HepG2 (cell line): ENCODE measurements around the gene TLK1. TPM values are rescaled to one million over a fixed set of nuclear protein-coding genes. Genes with fewer than 3 reads are reported as not detected.

Experiments used
- ATF7-NPFF ChIP-seq: sonication (generic); formaldehyde crosslinking; IDR thresholded peaks from 2 replicates; pipeline ENCODE4 v1.8.1; 2023; ENCODE audit warnings: mild to moderate bottlenecking, low read depth, missing genetic modification reagents, moderate library complexity
- CENPX ChIP-seq: sonication (generic); formaldehyde crosslinking; IDR thresholded peaks from 2 replicates; pipeline ENCODE4 v1.9.0; 2021; ENCODE audit warnings: mild to moderate bottlenecking, missing genetic modification reagents, moderate library complexity
- GABPB1 ChIP-seq: IDR thresholded peaks from 2 replicates; pipeline ENCODE4 v1.6.1; 2016; ENCODE audit warnings: mild to moderate bottlenecking, missing genetic modification reagents, moderate library complexity, missing compliant biosample characterization
- KLF15 ChIP-seq: sonication (generic); formaldehyde crosslinking; IDR thresholded peaks from 2 replicates; pipeline ENCODE4 v1.8.1; 2023; ENCODE audit warnings: borderline replicate concordance, mild to moderate bottlenecking, inconsistent platforms, missing genetic modification reagents, mixed read lengths
- MAF1 ChIP-seq: sonication (generic); formaldehyde crosslinking; IDR thresholded peaks from 2 replicates; pipeline ENCODE4 v1.5.0; 2020; ENCODE audit warnings: missing genetic modification reagents, borderline replicate concordance
- MED13 ChIP-seq: sonication (generic); formaldehyde crosslinking; IDR thresholded peaks from 2 replicates; pipeline ENCODE4 v1.5.0; 2020; ENCODE audit warnings: missing genetic modification reagents
- MEF2D ChIP-seq: sonication (generic); formaldehyde crosslinking; IDR thresholded peaks from 2 replicates; pipeline ENCODE4 v1.5.1; 2020; ENCODE audit warnings: mild to moderate bottlenecking, missing genetic modification reagents
- MEIS2 ChIP-seq: sonication (generic); formaldehyde crosslinking; IDR thresholded peaks from 2 replicates; pipeline ENCODE4 v1.9.0; 2021; ENCODE audit warnings: mild to moderate bottlenecking, missing genetic modification reagents
- NFE2L2 ChIP-seq: fragments of 150-350 bp; IDR thresholded peaks from 2 replicates; pipeline ENCODE4 v1.6.1; 2014; ENCODE audit warnings: low read length
- NFYC ChIP-seq: IDR thresholded peaks from 2 replicates; pipeline ENCODE4 v1.6.1; 2016; ENCODE audit warnings: missing genetic modification reagents, missing compliant biosample characterization
- NR2C2 ChIP-seq: sonication (generic); formaldehyde crosslinking; IDR thresholded peaks from 2 replicates; pipeline ENCODE4 v1.4.0; 2020; ENCODE audit warnings: missing genetic modification reagents, mild to moderate bottlenecking, moderate library complexity, borderline replicate concordance
- PAF1 ChIP-seq: IDR thresholded peaks from 2 replicates; pipeline ENCODE4 v1.6.1; 2016; ENCODE audit warnings: missing genetic modification reagents, missing compliant biosample characterization
- PAX8 ChIP-seq: sonication (generic); formaldehyde crosslinking; IDR thresholded peaks from 2 replicates; pipeline ENCODE4 v1.8.0; 2022; ENCODE audit warnings: mild to moderate bottlenecking, missing genetic modification reagents, borderline replicate concordance
- PBX2 ChIP-seq: IDR thresholded peaks from 2 replicates; pipeline ENCODE4 v1.6.1; 2016; ENCODE audit warnings: control low read depth
- PPARG ChIP-seq: conservative IDR thresholded peaks from 2 replicates; pipeline ENCODE4 v1.6.1; 2016; ENCODE audit warnings: missing biosample characterization, missing genetic modification reagents
- RELA ChIP-seq: sonication (generic); formaldehyde crosslinking; IDR thresholded peaks from 2 replicates; pipeline ENCODE4 v1.4.0; 2020; ENCODE audit warnings: missing genetic modification reagents
- RXRA ChIP-seq: sonication (generic); formaldehyde crosslinking; IDR thresholded peaks from 2 replicates; pipeline ENCODE4 v1.5.1; 2020; ENCODE audit warnings: missing genetic modification reagents
- SP4 ChIP-seq: sonication (generic); formaldehyde crosslinking; IDR thresholded peaks from 2 replicates; pipeline ENCODE4 v1.8.1; 2023; ENCODE audit warnings: mild to moderate bottlenecking, missing genetic modification reagents
- TCF7L2 ChIP-seq: IDR thresholded peaks from 2 replicates; pipeline ENCODE4 v1.6.1; 2011; ENCODE audit warnings: mild to moderate bottlenecking, low read depth, low read length, moderate library complexity
- ZNF18 ChIP-seq: sonication (generic); formaldehyde crosslinking; IDR thresholded peaks from 2 replicates; pipeline ENCODE4 v1.8.0; 2022; ENCODE audit warnings: mild to moderate bottlenecking, missing genetic modification reagents; ENCODE audit not compliant: insufficient replicate concordance
- ZNF280B ChIP-seq: sonication (generic); formaldehyde crosslinking; IDR thresholded peaks from 2 replicates; pipeline ENCODE4 v1.5.0; 2020; ENCODE audit warnings: missing genetic modification reagents, mild to moderate bottlenecking, borderline replicate concordance
- polyA plus RNA-seq, 8 experiments: library from polyadenylated mRNA; depleted of rRNA in 3 of 8; stranded (reverse) in 7 of 8; unstranded in 1 of 8; fragments of >200 nt; fragmentation: Illumina TruSeq in 4 of 8; extraction: Trizol in 4 of 8; gene quantifications; 2 replicates each; pipeline versions ENCODE4 v1.2.1 to v1.2.3, GENCODE V29; 2011 to 2016; ENCODE audit warnings: low read depth in 4 of 8, missing spikeins in 1 of 8, mixed read lengths in 1 of 8; ENCODE audit not compliant: insufficient read depth in 1 of 8
- total RNA-seq, 5 experiments: library from RNA; depleted of rRNA; stranded (reverse); fragments of >200 nt; fragmentation: Illumina TruSeq; extraction: Trizol; gene quantifications; 2 replicates each; pipeline ENCODE4 v1.2.3, GENCODE V29; 2016; ENCODE audit warnings: low read depth in 1 of 5
- TF ChIP-seq, protein P1 (sequence below), 2 experiments: fragments of 450-650 bp in 1 of 2; sonication (generic) in 1 of 2; formaldehyde crosslinking; IDR thresholded peaks; 2 replicates each; pipeline versions ENCODE4 v1.5.0 to v1.8.0; 2020 to 2022; ENCODE audit warnings: mild to moderate bottlenecking in 1 of 2, missing genetic modification reagents in 1 of 2
- TF ChIP-seq, protein P2 (sequence below): IDR thresholded peaks from 2 replicates; pipeline ENCODE4 v1.6.1; 2012; ENCODE audit warnings: low read depth, low read length, improper control_type of control experiment

The TLK1 gene
- total and polyA plus RNA-seq, 2 of the 13 experiments (the other 11 are each of a cell fraction or from before 2014, with no cell fraction given): 16.8 to 28.7 TPM

- no peak for TF ChIP-seq TCF7L2
- TF ChIP-seq, protein P1, sequence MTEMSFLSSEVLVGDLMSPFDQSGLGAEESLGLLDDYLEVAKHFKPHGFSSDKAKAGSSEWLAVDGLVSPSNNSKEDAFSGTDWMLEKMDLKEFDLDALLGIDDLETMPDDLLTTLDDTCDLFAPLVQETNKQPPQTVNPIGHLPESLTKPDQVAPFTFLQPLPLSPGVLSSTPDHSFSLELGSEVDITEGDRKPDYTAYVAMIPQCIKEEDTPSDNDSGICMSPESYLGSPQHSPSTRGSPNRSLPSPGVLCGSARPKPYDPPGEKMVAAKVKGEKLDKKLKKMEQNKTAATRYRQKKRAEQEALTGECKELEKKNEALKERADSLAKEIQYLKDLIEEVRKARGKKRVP (CRISPR knock-in tag; IDR thresholded peaks at IDR 0.05): no peak
- TF ChIP-seq ZNF18 (CRISPR knock-in tag): no peak
- TF ChIP-seq PPARG (CRISPR knock-in tag): peak; percentile 88
- TF ChIP-seq NFE2L2: no peak
- TF ChIP-seq PAF1 (CRISPR knock-in tag): no peak
- no peak for TF ChIP-seq MEF2D
- TF ChIP-seq CENPX (CRISPR knock-in tag): no peak
- no peak for TF ChIP-seq MEIS2 (CRISPR knock-in tag)
- TF ChIP-seq PAX8 (CRISPR knock-in tag): no peak
- TF ChIP-seq NFYC: no peak; the same call in 1 of the 2 replicates
- TF ChIP-seq GABPB1 (CRISPR knock-in tag): no peak
- TF ChIP-seq, protein P2, sequence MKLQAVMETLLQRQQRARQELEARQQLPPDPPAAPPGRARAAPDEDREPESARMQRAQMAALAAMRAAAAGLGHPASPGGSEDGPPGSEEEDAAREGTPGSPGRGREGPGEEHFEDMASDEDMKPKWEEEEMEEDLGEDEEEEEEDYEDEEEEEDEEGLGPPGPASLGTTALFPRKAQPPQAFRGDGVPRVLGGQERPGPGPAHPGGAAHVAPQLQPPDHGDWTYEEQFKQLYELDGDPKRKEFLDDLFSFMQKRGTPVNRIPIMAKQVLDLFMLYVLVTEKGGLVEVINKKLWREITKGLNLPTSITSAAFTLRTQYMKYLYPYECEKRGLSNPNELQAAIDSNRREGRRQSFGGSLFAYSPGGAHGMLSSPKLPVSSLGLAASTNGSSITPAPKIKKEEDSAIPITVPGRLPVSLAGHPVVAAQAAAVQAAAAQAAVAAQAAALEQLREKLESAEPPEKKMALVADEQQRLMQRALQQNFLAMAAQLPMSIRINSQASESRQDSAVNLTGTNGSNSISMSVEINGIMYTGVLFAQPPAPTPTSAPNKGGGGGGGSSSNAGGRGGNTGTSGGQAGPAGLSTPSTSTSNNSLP: peak; percentile 84
- no peak for TF ChIP-seq RELA (CRISPR knock-in tag)
- no peak for TF ChIP-seq ZNF280B (CRISPR knock-in tag)
- no peak for TF ChIP-seq MAF1
- TF ChIP-seq SP4 (CRISPR knock-in tag): no peak
- TF ChIP-seq NR2C2 (CRISPR knock-in tag): no peak
- TF ChIP-seq MED13 (CRISPR knock-in tag): no peak
- no peak for TF ChIP-seq RXRA (CRISPR knock-in tag)
- TF ChIP-seq KLF15 (CRISPR knock-in tag): no peak
- TF ChIP-seq PBX2 (CRISPR knock-in tag): peak; percentile 53
- TF ChIP-seq ATF7-NPFF (CRISPR knock-in tag): no peak
Measured at GRCh38 chr2:171089489-171089888, 71.2 kb downstream of the TLK1 start (continued).
